ES-I3 (cell line): ENCODE data around the gene ZNF784.

Experiments used
- H3K36me3 ChIP-seq: 2 replicates; pipeline ENCODE4 v1.6.1; 2013; ENCODE audit warnings: mild to moderate bottlenecking, low read length, control low read depth, moderate library complexity; ENCODE audit not compliant: insufficient read depth
- H3K4me1 ChIP-seq: 2 replicates; pipeline ENCODE4 v1.6.1; 2013; ENCODE audit warnings: mild to moderate bottlenecking, control low read depth, low read length; ENCODE audit not compliant: insufficient read depth
- H3K9ac ChIP-seq: 2 replicates; pipeline ENCODE4 v1.6.1; 2013; ENCODE audit warnings: low read depth, mild to moderate bottlenecking, low read length, moderate library complexity
- H3K9me3 ChIP-seq: 2 replicates; pipeline ENCODE4 v1.6.1; 2013; ENCODE audit warnings: mild to moderate bottlenecking, low read length, moderate library complexity; ENCODE audit not compliant: control insufficient read depth, insufficient read depth

The ZNF784 gene

GRCh38 chr19:55663846-55664536 is 39.6 kb upstream of the ZNF784 start:
- Histone ChIP-seq H3K36me3 (peaks cover 33% of the 10 kb centered on the region), H3K9ac (no peak overlapping the region), H3K4me1 (no peaks in the 10 kb centered on the region), H3K9me3 (no peaks in the 10 kb centered on the region)

GRCh38 chr19:55661826-55662225 is 37.5 kb upstream of the ZNF784 start:
- Histone ChIP-seq H3K9ac (no peak overlapping the region), H3K9me3 (no peaks in the 10 kb centered on the region), H3K4me1 (peaks cover 13% of the 10 kb centered on the region), H3K36me3 (peaks cover 30% of the 10 kb centered on the region)

GRCh38 chr19:55660991-55661390 is 36.6 kb upstream of the ZNF784 start:
- H3K4me1 ChIP-seq, result peaks cover 18% of the 10 kb centered on the region
- no peak overlapping the region for H3K9ac ChIP-seq
- peaks cover 23% of the 10 kb centered on the region for H3K36me3 ChIP-seq
- no peaks in the 10 kb centered on the region for H3K9me3 ChIP-seq

GRCh38 chr19:55660404-55660803 is 36.0 kb upstream of the ZNF784 start:
- peaks cover 18% of the 10 kb centered on the region for H3K4me1 ChIP-seq
- H3K9ac ChIP-seq, result no peak overlapping the region
- peaks cover 23% of the 10 kb centered on the region for H3K36me3 ChIP-seq
- H3K9me3 ChIP-seq, result no peaks in the 10 kb centered on the region

GRCh38 chr19:55659822-55660221 is 35.5 kb upstream of the ZNF784 start:
- peaks cover 23% of the 10 kb centered on the region for H3K36me3 ChIP-seq
- H3K4me1 ChIP-seq, result peaks cover 18% of the 10 kb centered on the region
- H3K9ac ChIP-seq, result peak overlapping the region; percentile 6; the same call in 1 of the 2 replicates

GRCh38 chr19:55658846-55659459 is 34.6 kb upstream of the ZNF784 start:
- H3K9ac ChIP-seq, result no peak overlapping the region
- peaks cover 18% of the 10 kb centered on the region for H3K4me1 ChIP-seq
- no peaks in the 10 kb centered on the region for H3K9me3 ChIP-seq
- H3K36me3 ChIP-seq, result peaks cover 19% of the 10 kb centered on the region

More at GRCh38 chr19:55659822-55660221, 35.5 kb upstream of the ZNF784 start:
- H3K9me3 ChIP-seq, result no peaks in the 10 kb centered on the region

- H3K36me3 ChIP-seq, result peaks cover 4% of the 10 kb centered on the region; the same call in 1 of the 2 replicates
- peaks cover 18% of the 10 kb centered on the region for H3K4me1 ChIP-seq
- no peaks in the 10 kb centered on the region for H3K9me3 ChIP-seq
These were observed 32.8 kb upstream of the ZNF784 start for GRCh38 chr19:55656988-55657747.

GRCh38 chr19:55656552-55656951 is 32.2 kb upstream of the ZNF784 start:
- H3K36me3 ChIP-seq, result peaks cover 2% of the 10 kb centered on the region; the same call in 1 of the 2 replicates
- no peaks in the 10 kb centered on the region for H3K9me3 ChIP-seq
- peak overlapping the region; percentile 84 for H3K9ac ChIP-seq
- H3K4me1 ChIP-seq, result peaks cover 18% of the 10 kb centered on the region

More at GRCh38 chr19:55656988-55657747, 32.8 kb upstream of the ZNF784 start:
- peak overlapping the region; percentile 84 for H3K9ac ChIP-seq

GRCh38 chr19:55655648-55656040 is 31.3 kb upstream of the ZNF784 start:
- Histone ChIP-seq H3K4me1 (peaks cover 18% of the 10 kb centered on the region), H3K9ac (peak overlapping the region; percentile 84), H3K36me3 (no peaks in the 10 kb centered on the region), H3K9me3 (no peaks in the 10 kb centered on the region)

- H3K9me3 ChIP-seq, result no peaks in the 10 kb centered on the region
- peaks cover 18% of the 10 kb centered on the region for H3K4me1 ChIP-seq
- peak within 1 kb of the TSS; percentile 96 for H3K9ac ChIP-seq
- no peaks in the 10 kb centered on the region for H3K36me3 ChIP-seq
These were observed 30.7 kb upstream of the ZNF784 start, which contains the start of gene U2AF2 for GRCh38 chr19:55654868-55655647. U2AF2 (plus strand) TSS chr19:55655035; CDS start chr19:55655105, 70 bp downstream.

- Histone ChIP-seq H3K36me3 (no peaks in the 10 kb centered on the region), H3K9me3 (no peaks in the 10 kb centered on the region), H3K4me1 (peaks cover 18% of the 10 kb centered on the region), H3K9ac (peak overlapping the region; percentile 96)
These were observed 30.0 kb upstream of the ZNF784 start for GRCh38 chr19:55654323-55654867.

GRCh38 chr19:55653651-55654322 is 29.4 kb upstream of the ZNF784 start:
- H3K9me3 ChIP-seq, result no peaks in the 10 kb centered on the region

GRCh38 chr19:55652311-55653128 is 28.2 kb upstream of the ZNF784 start:
- no peaks in the 10 kb centered on the region for H3K36me3 ChIP-seq
- peaks cover 12% of the 10 kb centered on the region for H3K4me1 ChIP-seq
- H3K9ac ChIP-seq, result peak overlapping the region; percentile 96
- H3K9me3 ChIP-seq, result no peaks in the 10 kb centered on the region

More at GRCh38 chr19:55653651-55654322, 29.4 kb upstream of the ZNF784 start:
- no peaks in the 10 kb centered on the region for H3K36me3 ChIP-seq
- peaks cover 18% of the 10 kb centered on the region for H3K4me1 ChIP-seq
- peak overlapping the region; percentile 96 for H3K9ac ChIP-seq
